ENCODE measurements around the gene HSPB7. TPM values are rescaled to one million over a fixed set of nuclear protein-coding genes. Genes with fewer than 3 reads are reported as not detected.
"Not testable (repeated sequence)": the region's sequence is repeated elsewhere in the genome, so short reads cannot be mapped to it uniquely, and the experiment has no call there.

Gene HSPB7
- total and polyA plus RNA-seq, 5 donors: 2,213 to 3,985 (median 2,473) TPM

GRCh38 chr1:16022393-16022792, 4.5 kb upstream of the HSPB7 start:
- Histone ChIP-seq H3K4me1 (ENCODE audit: control insufficient read depth, insufficient read depth, low read length) (no peaks in the 10 kb centered on the region), H3K4me3 (ENCODE audit: low read length) (no peak overlapping the region), H3K27ac (ENCODE audit: low read length) (no peak overlapping the region), H3K27me3 (ENCODE audit: control insufficient read depth, insufficient read depth) (no peaks in the 10 kb centered on the region), H3K9me3 (ENCODE audit: control insufficient read depth, low read length) (no peaks in the 10 kb centered on the region)
- WGBS: 73% methylated on average over 11 of the region's 11 CpGs
- ATAC-seq (no peak), DNase-seq (peak in 2 of 3 donors; percentile 22 to 33)
- intact Hi-C loops (cut with DNase I): no loop called here

DNA sequence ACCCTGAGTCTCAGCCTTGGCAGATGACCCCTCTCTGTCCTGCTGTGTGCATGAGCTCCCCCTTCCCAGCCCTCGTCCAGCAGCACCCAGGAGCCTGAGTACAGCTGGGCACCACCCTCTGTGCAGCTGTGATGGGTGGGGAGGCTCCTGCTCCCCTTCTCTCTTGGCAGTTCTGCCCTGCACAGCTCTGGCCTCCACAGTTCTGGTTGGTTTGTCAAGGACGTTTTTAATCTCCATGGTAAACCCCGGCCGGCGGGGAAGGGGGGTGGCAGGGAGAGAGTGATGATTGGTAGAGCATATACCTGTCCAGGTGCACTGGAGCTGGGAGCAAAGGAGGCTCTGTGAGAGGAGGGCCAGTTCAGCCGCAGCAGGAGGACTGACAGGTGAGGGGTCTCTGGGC, 3.8 kb upstream of the HSPB7 start, which contains the start of gene CLCNKA:
CLCNKA (plus strand) TSS at position 356 of the 400 bp plus-strand sequence. CDS start 584 bp downstream, outside the sequence.
- Histone ChIP-seq H3K27ac (ENCODE audit: low read length) (no peak within 1 kb of the TSS), H3K4me3 (ENCODE audit: low read length) (no peak within 1 kb of the TSS), H3K9me3 (ENCODE audit: control insufficient read depth, low read length) (no peaks in the 10 kb centered on the region), H3K4me1 (ENCODE audit: control insufficient read depth, insufficient read depth, low read length) (no peaks in the 10 kb centered on the region), H3K27me3 (ENCODE audit: control insufficient read depth, insufficient read depth) (no peaks in the 10 kb centered on the region)
- intact Hi-C loops (cut with DNase I): no loop called here
- no peak for ATAC-seq
- peak in 2 of 3 donors; percentile 47 to 56 for DNase-seq
- WGBS: 54% methylated on average over 6 of the region's 6 CpGs

GRCh38 chr1:16020878-16021277, 3.0 kb upstream of the HSPB7 start:
- 84% methylated on average over 9 of the region's 9 CpGs for WGBS
- not testable (repeated sequence) for H3K4me1 ChIP-seq (ENCODE audit: control insufficient read depth, insufficient read depth, low read length)

DNA sequence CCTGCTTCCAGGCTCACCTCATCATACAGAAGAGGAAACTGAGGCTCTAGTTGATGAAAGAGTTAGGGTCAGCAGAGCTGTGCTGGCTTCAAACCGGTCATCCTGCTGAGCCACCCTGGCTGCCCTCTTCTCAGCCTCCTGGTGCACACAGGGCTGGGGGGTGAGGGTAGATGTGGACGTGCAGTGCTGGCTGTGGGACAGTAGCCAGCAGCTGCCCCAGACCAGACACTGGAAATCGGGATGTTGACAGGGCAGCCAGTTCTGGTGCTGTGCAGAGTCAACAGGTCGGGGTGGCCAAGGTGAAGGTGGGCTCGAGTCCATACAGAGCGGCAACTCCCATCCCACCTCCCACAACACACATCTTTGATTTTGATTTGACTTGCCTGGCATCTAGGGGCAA, 2.5 kb upstream of the HSPB7 start:
- H3K4me3 ChIP-seq (ENCODE audit: low read length): no peak overlapping the region
- WGBS: 65% methylated on average over 6 of the region's 6 CpGs
- peak overlapping the region; percentile 90 for H3K27ac ChIP-seq (ENCODE audit: low read length)
- no peaks in the 10 kb centered on the region for H3K27me3 ChIP-seq (ENCODE audit: control insufficient read depth, insufficient read depth)
- H3K4me1 ChIP-seq (ENCODE audit: control insufficient read depth, insufficient read depth, low read length): no peaks in the 10 kb centered on the region
- DNase-seq (peak in 1 of 3 donors; percentile 68), ATAC-seq (no peak)
- intact Hi-C loops (cut with DNase I): no loop called here
- no peaks in the 10 kb centered on the region for H3K9me3 ChIP-seq (ENCODE audit: control insufficient read depth, low read length)

More at GRCh38 chr1:16020878-16021277, 3.0 kb upstream of the HSPB7 start:
- H3K9me3 ChIP-seq (ENCODE audit: control insufficient read depth, low read length); intact Hi-C loops (cut with DNase I); H3K4me3 ChIP-seq (ENCODE audit: low read length); ATAC-seq; H3K27ac ChIP-seq (ENCODE audit: low read length); H3K27me3 ChIP-seq (ENCODE audit: control insufficient read depth, insufficient read depth): not testable (repeated sequence)
- DNase-seq: peak in 1 of 3 donors; percentile 15

GRCh38 chr1:16019644-16020277, 1.9 kb upstream of the HSPB7 start:
- DNase-seq (peak; percentile 76 to 89 (median 83)), ATAC-seq (peak in 1 of 2 donors; percentile 22)
- no peaks in the 10 kb centered on the region for H3K4me1 ChIP-seq (ENCODE audit: control insufficient read depth, insufficient read depth, low read length)
- H3K4me3 ChIP-seq (ENCODE audit: low read length): no peak overlapping the region
- no peaks in the 10 kb centered on the region for H3K27me3 ChIP-seq (ENCODE audit: control insufficient read depth, insufficient read depth)
- WGBS: 62% methylated on average over 9 of the region's 9 CpGs
- peak overlapping the region; percentile 99 for H3K27ac ChIP-seq (ENCODE audit: low read length)
- intact Hi-C loops (cut with DNase I): no loop called here
- no peaks in the 10 kb centered on the region for H3K9me3 ChIP-seq (ENCODE audit: control insufficient read depth, low read length)

DNA sequence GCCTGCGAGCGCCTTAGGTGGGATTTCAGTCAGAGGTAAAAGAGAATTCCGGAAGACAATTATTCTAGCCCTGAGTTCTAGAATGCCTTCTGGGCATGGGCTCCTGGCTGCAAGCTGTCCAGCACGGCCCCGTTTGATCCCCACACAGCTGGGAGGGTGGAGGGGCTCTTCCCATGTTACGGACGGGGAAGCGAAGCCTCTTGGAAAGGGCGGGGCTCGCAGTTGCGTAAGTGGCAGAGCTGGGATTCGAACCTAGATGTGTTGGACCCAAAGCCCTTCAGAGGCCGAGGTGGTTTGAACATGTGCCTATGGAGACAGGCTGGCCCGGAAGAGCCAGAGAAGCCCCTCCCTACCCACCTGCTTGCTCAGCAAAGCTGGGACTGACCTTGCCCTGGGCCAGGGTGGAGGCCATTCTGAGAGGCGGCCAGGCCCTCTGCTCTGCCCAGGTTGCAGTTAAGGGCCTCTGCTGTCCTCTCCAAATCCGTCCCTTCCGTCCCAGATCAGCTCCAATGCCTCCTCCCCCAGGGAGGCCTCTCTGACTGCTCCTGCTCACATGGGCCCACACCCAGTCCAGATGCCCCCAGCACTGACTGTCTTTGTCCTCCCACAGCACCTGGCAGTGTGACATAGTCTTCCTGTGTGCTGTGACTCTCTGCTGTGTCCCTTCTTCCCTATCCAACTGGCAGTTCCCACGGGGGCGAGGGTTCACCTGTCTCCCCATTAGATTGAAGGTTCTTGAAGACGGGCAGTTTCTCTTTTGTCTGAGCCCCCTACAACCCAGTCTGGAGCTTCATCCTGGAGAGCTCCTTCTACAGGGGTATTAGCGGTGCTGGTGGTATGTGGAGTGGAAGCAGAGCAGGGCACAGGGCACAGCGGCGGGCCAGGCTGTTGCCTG, 1.2 kb upstream of the HSPB7 start:
- 57% methylated on average over 23 of the region's 23 CpGs for WGBS
- Histone ChIP-seq H3K27me3 (ENCODE audit: control insufficient read depth, insufficient read depth) (no peaks in the 10 kb centered on the region), H3K4me3 (ENCODE audit: low read length) (peak overlapping the region; percentile 11), H3K4me1 (ENCODE audit: control insufficient read depth, insufficient read depth, low read length) (no peaks in the 10 kb centered on the region), H3K9me3 (ENCODE audit: control insufficient read depth, low read length) (no peaks in the 10 kb centered on the region), H3K27ac (ENCODE audit: low read length) (peak overlapping the region; percentile 99)
- intact Hi-C loops (cut with DNase I): no loop called here
- ATAC-seq: peak; percentile 26 to 37
- peak in 1 of 3 donors; percentile 56 for DNase-seq

DNA sequence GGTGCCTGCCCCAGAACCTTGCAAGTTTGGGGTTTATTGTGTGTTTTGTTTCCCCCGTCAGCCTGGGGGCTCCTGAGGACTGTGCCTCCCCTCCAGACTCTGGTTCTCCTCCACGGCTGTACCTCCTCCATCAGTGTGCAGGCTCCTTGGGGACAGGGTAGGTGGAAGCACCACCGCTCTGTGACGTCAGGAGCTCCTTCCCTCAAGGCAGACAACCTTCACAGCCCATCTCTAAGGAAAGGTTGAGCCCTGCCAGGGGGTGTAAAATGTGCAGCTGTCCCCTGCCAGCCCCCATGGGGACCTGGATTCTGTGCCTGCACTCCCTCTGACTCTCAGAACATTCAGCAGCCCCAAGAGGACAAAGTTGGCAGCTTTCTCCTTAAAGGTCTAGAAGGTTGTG, 465 bp upstream of the HSPB7 start:
- H3K27me3 ChIP-seq (ENCODE audit: control insufficient read depth, insufficient read depth): no peaks in the 10 kb centered on the region
- H3K27ac ChIP-seq (ENCODE audit: low read length): peak overlapping the region; percentile 99
- WGBS: 36% methylated on average over 4 of the region's 4 CpGs
- H3K4me1 ChIP-seq (ENCODE audit: control insufficient read depth, insufficient read depth, low read length): no peaks in the 10 kb centered on the region
- ATAC-seq (peak; percentile 0), DNase-seq (no peak)
- H3K9me3 ChIP-seq (ENCODE audit: control insufficient read depth, low read length): no peaks in the 10 kb centered on the region
- no peak overlapping the region for H3K4me3 ChIP-seq (ENCODE audit: low read length)
- intact Hi-C loops (cut with DNase I): no loop called here

GRCh38 chr1:16017076-16017460, 775 bp downstream of the HSPB7 start:
- 66% methylated on average over 10 of the region's 10 CpGs for WGBS
- ATAC-seq: no peak
- Histone ChIP-seq H3K9me3 (ENCODE audit: control insufficient read depth, low read length) (no peaks in the 10 kb centered on the region), H3K4me3 (ENCODE audit: low read length) (peak overlapping the region; percentile 46), H3K4me1 (ENCODE audit: control insufficient read depth, insufficient read depth, low read length) (peaks cover 2% of the 10 kb centered on the region), H3K27ac (ENCODE audit: low read length) (peak overlapping the region; percentile 99), H3K27me3 (ENCODE audit: control insufficient read depth, insufficient read depth) (no peaks in the 10 kb centered on the region)
- DNase-seq: peak in 1 of 3 donors; percentile 35
- intact Hi-C loops (cut with DNase I): no loop called here

- H3K27ac ChIP-seq (ENCODE audit: low read length): peak overlapping the region; percentile 99
- H3K27me3 ChIP-seq (ENCODE audit: control insufficient read depth, insufficient read depth): no peaks in the 10 kb centered on the region
- peak overlapping the region; percentile 46 for H3K4me3 ChIP-seq (ENCODE audit: low read length)
- 68% methylated on average over 23 of the region's 23 CpGs for WGBS
- ATAC-seq (peak in 1 of 2 donors; percentile 6), DNase-seq (peak; percentile 60 to 83 (median 83))
- intact Hi-C loops (cut with DNase I): no loop called here
- H3K4me1 ChIP-seq (ENCODE audit: control insufficient read depth, insufficient read depth, low read length): peaks cover 2% of the 10 kb centered on the region
- H3K9me3 ChIP-seq (ENCODE audit: control insufficient read depth, low read length): no peaks in the 10 kb centered on the region
Measured at GRCh38 chr1:16015960-16016901, 1.6 kb downstream of the HSPB7 start.

DNA sequence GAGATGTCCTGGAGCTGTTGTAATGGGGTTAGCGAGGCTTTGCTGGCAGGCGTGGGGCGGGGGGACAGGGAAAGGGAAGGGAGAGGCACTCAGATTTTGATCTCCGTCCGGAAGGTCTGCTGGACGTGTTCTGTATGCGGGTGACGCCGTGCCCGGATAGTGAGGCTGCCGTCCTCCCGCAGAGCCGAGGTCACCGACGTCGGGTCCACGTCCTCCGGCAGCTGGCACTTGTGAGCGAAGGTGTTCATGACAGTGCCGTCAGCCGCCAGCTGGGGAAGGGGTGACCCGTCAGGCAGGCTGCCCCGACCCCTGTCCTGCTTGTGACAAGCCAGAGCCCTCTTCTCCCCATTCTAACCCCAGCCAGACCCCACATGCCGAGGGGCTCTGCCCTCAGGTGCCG, 2.4 kb downstream of the HSPB7 start:
- intact Hi-C loops (cut with DNase I): no loop called here
- no peaks in the 10 kb centered on the region for H3K27me3 ChIP-seq (ENCODE audit: control insufficient read depth, insufficient read depth)
- DNase-seq (peak in 1 of 3 donors; percentile 64), ATAC-seq (no peak)
- 79% methylated on average over 25 of the region's 25 CpGs for WGBS
- H3K4me3 ChIP-seq (ENCODE audit: low read length): peak overlapping the region; percentile 8
- H3K9me3 ChIP-seq (ENCODE audit: control insufficient read depth, low read length): no peaks in the 10 kb centered on the region
- H3K4me1 ChIP-seq (ENCODE audit: control insufficient read depth, insufficient read depth, low read length): peaks cover 2% of the 10 kb centered on the region
- H3K27ac ChIP-seq (ENCODE audit: low read length): peak overlapping the region; percentile 99
